NCI-H2107 (cell line): ENCODE measurements around the gene LAMB1.
A peak's percentile ranks its signal among the peaks of the same experiment; 100 is the strongest.

ENCODE experiments used
- DNase-seq: peaks from one replicate; lab custom pipeline; 2025; lab: John Stamatoyannopoulos, UW

Gene LAMB1

DNA sequence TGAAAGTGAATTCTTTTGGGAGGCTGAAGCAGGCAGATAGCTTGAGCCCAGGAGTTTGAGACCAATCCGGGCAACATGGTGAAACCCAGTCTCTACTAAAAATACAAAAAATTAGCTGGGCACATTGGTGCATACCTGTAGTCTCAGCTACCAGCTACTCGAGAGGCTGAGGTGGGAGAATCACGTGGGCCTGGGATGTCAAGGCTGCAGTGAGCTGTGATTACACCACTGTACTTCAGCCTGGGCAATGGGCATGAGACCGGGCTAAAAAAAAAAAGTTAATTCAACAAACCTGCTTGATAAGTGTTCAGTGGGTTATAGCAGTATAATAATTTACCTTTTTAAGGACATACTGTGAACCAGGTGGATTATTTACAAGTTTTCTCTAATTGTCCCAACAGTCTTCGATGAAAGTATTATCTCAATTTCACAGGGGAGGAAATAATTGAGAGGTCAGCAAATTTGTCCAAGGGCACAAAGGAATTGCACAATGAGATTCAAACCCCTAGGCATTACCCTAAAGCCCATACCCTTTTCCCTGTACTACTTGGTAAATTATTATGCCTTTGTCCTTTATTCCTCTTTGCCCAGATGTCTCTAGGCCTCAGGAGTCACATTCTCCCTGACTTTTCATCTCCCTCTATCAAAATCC lies 125.1 kb downstream of the LAMB1 start:
- no peak for DNase-seq

- DNase-seq = no peak
Observed at GRCh38 chr7:107876916-107877315, 126.0 kb downstream of the LAMB1 start.

DNA sequence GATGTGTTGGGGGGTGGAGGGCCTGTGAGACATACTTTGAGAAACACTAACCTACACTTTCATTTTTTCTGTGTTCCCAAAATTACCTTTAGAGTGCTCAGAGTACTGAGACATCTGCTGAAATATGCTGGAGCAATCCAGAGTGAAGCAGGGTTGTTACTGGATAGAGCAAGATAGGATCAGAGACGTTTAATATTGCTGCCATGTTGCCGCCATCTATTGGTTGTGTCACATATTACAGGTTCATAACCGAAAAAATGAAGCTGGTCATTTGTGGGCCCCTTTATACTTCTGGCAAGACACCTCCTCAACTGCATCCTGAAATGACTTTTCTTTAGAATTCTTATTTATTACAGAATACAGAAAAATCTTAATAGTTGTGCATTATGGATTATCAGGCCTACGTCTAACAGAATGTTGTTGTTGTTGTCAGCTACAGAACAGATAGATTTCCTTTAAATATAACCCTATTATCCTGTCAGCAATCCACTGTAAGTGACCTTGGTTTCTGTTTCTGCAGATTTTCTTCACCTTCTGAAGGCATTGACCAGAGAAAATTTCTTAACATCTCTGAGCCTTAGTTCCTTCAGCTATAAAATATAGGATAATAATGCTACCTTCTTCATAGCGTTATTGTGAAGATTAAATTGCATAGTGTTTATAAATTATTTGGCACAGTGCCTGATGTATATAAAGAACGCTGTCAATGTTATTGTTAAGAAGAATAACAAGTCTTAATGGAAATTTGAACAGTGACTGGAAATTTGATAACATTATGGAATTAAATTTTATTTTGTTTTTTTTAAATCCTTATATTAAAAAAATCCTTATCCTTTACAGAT lies 128.1 kb downstream of the LAMB1 start:
- peak; percentile 4 for DNase-seq

- no peak for DNase-seq
Observed at GRCh38 chr7:107874111-107874510, 128.8 kb downstream of the LAMB1 start.
